ENCODE measurements around the gene STYXL1.

DNA sequence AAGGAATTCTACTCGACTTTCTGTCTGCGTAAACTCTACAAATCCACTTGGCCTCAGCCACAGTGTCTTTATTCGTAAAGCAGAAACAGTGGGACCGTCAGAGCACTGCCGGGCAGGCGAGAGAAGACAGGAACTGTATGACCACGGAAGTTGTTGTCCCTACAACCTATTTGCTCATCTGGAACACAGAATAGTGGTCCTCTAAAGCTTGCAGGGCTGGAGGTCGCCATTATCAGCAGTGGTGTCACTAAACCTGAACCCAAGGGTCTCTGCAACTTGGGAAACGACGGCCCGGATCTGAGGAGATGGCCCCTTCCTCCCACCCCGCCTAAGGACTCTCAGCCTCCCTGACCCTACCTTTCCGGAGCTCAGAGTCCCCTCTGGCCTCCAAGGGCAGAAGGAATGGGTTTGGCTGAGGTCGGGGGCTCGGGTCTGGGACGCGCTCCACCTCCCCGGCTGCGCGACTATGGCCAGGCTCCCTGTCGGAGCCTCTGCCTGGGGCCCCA, 442 bp downstream of the STYXL1 start:
- TF ChIP-seq EZH2 (IDR thresholded peaks at IDR 0.05; ENCODE audit: borderline replicate concordance) (no peak), EZH2phosphoT487 (IDR thresholded peaks at IDR 0.05; ENCODE audit: low read depth, severe bottlenecking, unreplicated experiment) (no peak)
- TF ChIP-seq, protein P1, sequence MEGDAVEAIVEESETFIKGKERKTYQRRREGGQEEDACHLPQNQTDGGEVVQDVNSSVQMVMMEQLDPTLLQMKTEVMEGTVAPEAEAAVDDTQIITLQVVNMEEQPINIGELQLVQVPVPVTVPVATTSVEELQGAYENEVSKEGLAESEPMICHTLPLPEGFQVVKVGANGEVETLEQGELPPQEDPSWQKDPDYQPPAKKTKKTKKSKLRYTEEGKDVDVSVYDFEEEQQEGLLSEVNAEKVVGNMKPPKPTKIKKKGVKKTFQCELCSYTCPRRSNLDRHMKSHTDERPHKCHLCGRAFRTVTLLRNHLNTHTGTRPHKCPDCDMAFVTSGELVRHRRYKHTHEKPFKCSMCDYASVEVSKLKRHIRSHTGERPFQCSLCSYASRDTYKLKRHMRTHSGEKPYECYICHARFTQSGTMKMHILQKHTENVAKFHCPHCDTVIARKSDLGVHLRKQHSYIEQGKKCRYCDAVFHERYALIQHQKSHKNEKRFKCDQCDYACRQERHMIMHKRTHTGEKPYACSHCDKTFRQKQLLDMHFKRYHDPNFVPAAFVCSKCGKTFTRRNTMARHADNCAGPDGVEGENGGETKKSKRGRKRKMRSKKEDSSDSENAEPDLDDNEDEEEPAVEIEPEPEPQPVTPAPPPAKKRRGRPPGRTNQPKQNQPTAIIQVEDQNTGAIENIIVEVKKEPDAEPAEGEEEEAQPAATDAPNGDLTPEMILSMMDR (IDR thresholded peaks at IDR 0.05; ENCODE audit: poor library complexity), result no peak
